Non-pigmented ciliary epithelial cell (primary cell): ENCODE results near the gene NR3C2.

Experiments used
- DNase-seq: peaks from one replicate; pipeline ENCODE4 v3.0.0-alpha.2; 2010; ENCODE audit warnings: low read depth

Gene NR3C2

DNA sequence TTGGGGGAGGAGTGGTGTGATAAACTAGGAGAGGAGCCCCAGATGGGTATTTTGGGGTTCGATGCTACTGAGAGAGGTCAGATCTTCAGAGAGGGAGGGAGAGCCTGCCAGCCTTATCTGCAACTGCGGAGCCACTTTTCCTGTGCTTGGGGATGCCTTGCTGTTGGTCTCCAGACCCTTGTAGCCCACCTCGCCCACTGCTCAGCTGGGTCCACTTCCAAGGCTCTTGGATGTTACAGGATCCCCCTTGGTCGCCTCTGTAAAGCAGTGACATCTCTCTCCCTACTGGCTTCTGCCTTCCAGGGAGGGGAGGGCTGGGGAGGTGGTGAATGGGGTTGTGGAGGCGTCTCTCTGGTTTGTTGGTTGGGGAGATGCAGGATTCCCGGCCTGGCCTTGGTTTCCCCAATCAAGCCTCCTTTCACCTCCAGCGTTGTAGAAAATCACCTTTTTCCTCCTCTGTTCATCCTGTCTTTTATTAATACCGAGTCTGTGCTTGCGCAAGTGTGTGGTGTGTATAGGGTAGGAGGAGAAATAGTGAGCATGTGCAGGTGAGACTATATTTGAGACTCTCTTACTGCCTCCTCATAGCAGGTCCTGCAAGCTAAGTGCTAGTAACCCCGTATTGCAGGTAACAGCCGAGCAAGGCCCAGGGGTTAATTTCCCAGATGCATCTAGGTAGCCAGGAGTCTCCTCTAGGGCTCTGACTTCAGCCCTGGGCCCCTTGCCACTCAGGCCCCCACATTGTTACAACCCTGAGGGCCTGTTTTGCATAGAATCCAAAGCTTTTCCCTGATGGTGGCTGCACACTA lies 372.9 kb downstream of the NR3C2 start:
- DNase-seq, result no peak

- no peak for DNase-seq
Measured at GRCh38 chr4:148068065-148068911, 373.9 kb downstream of the NR3C2 start.

- no peak for DNase-seq
Measured at GRCh38 chr4:148067301-148067916, 374.8 kb downstream of the NR3C2 start.

- DNase-seq, result peak; percentile 47
Measured at GRCh38 chr4:148065075-148065474, 377.1 kb downstream of the NR3C2 start.

- DNase-seq, result no peak
Measured at GRCh38 chr4:148064451-148064850, 377.8 kb downstream of the NR3C2 start.

GRCh38 chr4:148062301-148062950 lies 379.8 kb downstream of the NR3C2 start:
- no peak for DNase-seq

- no peak for DNase-seq
Measured at GRCh38 chr4:148061795-148062194, 380.4 kb downstream of the NR3C2 start.

- DNase-seq, result no peak
Measured at GRCh38 chr4:148061141-148061481, 381.1 kb downstream of the NR3C2 start.

DNA sequence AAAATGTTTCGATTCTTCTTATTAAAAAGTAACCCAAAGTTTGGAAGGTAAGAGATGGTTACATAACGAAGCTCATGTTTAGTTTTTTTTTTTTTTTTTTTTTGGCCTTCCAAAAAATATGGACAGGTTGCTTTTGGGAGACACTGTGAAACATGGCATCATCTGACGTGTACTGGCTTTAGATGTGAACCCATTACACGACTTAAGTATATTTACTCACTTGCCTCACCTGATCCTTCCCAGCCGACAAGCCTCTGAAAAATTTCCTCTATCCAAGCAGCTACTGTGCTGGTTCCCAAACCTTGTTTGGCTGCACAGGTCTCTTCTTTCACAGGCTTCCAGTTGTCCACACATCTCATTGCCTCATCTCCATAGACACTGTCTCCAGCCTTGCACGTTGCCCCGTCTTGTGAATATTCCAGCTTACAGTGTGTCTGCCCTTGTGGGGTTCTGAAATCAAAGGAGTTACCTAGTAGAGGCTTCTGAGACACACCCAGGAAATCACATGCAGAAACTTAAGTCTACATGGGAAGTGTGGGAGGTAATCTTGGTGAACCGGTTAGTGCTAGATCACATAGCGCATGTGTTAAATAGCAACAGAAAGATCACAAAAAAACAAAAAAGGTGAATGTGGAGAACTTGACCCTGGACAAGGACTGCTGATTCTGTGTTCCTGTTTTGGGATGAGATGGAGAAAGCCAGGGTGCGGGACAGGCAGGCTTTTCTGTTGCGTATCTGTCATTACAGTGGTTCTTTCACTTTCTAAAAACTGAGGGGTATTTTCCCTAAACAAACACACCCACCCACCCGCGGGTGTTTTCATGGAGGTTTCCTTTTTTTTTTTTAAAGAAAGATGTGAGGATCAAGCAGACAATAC lies 381.7 kb downstream of the NR3C2 start:
- DNase-seq, result no peak

DNA sequence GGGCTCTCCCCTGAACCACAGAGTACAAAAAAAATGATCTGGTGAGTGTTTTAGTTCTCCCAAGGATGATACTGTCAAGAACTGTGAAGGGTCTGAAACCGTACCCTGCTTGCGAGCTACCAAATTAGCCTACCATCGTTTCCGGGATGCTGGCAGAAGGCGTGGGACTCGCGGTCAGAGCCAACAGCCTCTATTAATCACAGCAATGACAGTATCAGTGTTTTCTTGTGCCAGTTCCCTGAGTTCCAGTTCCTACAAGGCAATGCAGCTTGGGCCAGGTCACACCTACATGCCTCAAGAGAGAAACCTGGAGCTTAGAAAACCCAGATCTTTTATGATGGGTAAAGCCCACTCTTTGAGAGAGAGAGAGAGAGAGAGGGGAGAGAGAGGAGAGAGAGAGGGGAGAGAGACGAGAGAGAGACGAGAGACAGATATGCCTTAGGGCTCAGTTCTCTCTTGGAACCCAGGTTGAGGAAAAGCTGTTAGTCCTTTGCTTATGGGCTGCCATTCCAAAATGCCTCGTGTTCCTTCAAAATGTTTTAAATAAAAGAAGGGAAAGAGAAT lies 382.5 kb downstream of the NR3C2 start:
- no peak for DNase-seq

GRCh38 chr4:148057984-148058859 lies 384.0 kb downstream of the NR3C2 start:
- no peak for DNase-seq

DNA sequence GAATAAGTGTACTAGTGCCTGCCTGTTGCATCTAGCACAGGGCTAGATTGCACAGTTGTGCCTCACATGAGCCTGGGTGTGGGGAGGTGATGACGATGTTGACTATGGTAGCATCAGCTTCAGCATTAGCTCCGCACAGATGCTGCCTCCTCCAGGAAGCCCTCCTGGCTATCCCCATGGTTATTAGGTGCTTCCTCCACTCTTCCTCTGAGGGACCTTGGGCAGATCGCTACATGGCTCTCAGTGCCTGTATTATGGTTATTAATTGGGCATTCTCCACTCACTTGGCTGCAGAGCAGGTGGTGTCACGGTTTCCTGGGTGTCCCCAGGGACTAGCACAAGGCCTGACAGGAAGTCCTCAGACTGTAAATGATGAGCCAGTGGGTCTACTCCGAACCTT lies 384.7 kb downstream of the NR3C2 start:
- no peak for DNase-seq

GRCh38 chr4:148056879-148057278 lies 385.3 kb downstream of the NR3C2 start:
- peak; percentile 51 for DNase-seq

- no peak for DNase-seq
Measured at GRCh38 chr4:148055844-148056243, 386.4 kb downstream of the NR3C2 start.

GRCh38 chr4:148054275-148054674 lies 387.9 kb downstream of the NR3C2 start:
- DNase-seq, result no peak

GRCh38 chr4:148053298-148054003 lies 388.8 kb downstream of the NR3C2 start:
- no peak for DNase-seq

GRCh38 chr4:148052448-148052847 lies 389.8 kb downstream of the NR3C2 start:
- no peak for DNase-seq

DNA sequence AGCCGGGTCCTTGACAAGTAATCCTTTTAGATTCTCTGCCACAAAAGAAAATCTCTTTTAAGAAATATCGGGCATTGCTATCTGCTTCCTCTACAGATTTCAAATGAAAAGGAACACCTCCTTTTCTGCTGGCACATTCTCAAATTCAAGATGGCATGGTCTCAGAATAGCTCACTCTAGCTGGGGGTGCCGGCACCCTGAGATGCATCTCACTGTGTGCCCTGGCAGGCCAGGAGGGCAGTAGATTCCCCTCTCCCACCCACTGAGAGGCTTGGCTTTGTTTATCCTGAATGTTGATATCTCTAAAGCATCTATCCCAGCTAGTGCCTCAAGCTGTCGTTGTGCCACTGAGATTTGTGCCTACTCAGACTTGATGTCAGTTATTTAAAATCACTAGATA lies 390.8 kb downstream of the NR3C2 start:
- no peak for DNase-seq

- DNase-seq, result no peak
Measured at GRCh38 chr4:148048598-148048997, 393.6 kb downstream of the NR3C2 start.
